ENCODE data around the gene NUP98.

NUP98 gene

GRCh38 chr11:3627291-3627690 is 170.1 kb downstream of the NUP98 start:
- ATAC-seq (ENCODE audit: insufficient read depth, low read depth) = no peak

GRCh38 chr11:3626250-3626960 is 170.9 kb downstream of the NUP98 start:
- no peaks in the 10 kb centered on the region for H4K20me1 ChIP-seq (ENCODE audit: insufficient read depth, low read length)

More at GRCh38 chr11:3627291-3627690, 170.1 kb downstream of the NUP98 start:
- no peaks in the 10 kb centered on the region for H3K9me3 ChIP-seq (ENCODE audit: insufficient read depth, low read length, severe bottlenecking)
- H4K20me1 ChIP-seq (ENCODE audit: insufficient read depth, low read length) = no peaks in the 10 kb centered on the region
- H3K9ac ChIP-seq (ENCODE audit: low read depth, low read length) = no peak overlapping the region
- H3K79me2 ChIP-seq (ENCODE audit: insufficient read depth, low read length) = no peaks in the 10 kb centered on the region
- no peak overlapping the region for H3K27ac ChIP-seq (ENCODE audit: low read length)
- H3K4me2 ChIP-seq (ENCODE audit: insufficient read depth, low read length) = no peak overlapping the region
- no peaks in the 10 kb centered on the region for H3K4me1 ChIP-seq (ENCODE audit: insufficient read depth, low read length)
- DNase-seq = no peak
- TF ChIP-seq EZH2 (IDR thresholded peaks at IDR 0.05; ENCODE audit: borderline replicate concordance, low read depth, low read length, severe bottlenecking) (no peak), CTCF (IDR thresholded peaks at IDR 0.05; ENCODE audit: borderline replicate concordance, extremely low read depth, low read length, poor library complexity, severe bottlenecking) (no peak)
- no peak overlapping the region for H2AFZ ChIP-seq (ENCODE audit: low read depth, low read length)
- no peak overlapping the region for H3K4me3 ChIP-seq (ENCODE audit: low read depth in 1 of 2, low read length in 2 of 2)
- no peaks in the 10 kb centered on the region for H3K36me3 ChIP-seq (ENCODE audit: insufficient read depth, low read length)
- H3K27me3 ChIP-seq (ENCODE audit: insufficient read depth, low read length, poor library complexity) = peaks cover 5% of the 10 kb centered on the region

More at GRCh38 chr11:3626250-3626960, 170.9 kb downstream of the NUP98 start:
- Histone ChIP-seq H3K79me2 (ENCODE audit: insufficient read depth, low read length) (no peaks in the 10 kb centered on the region), H3K4me3 (ENCODE audit: low read depth in 1 of 2, low read length in 2 of 2) (no peak overlapping the region), H3K9ac (ENCODE audit: low read depth, low read length) (no peak overlapping the region), H3K27me3 (ENCODE audit: insufficient read depth, low read length, poor library complexity) (peaks cover 5% of the 10 kb centered on the region), H2AFZ (ENCODE audit: low read depth, low read length) (no peak overlapping the region), H3K4me2 (ENCODE audit: insufficient read depth, low read length) (no peak overlapping the region), H3K4me1 (ENCODE audit: insufficient read depth, low read length) (no peaks in the 10 kb centered on the region), H3K36me3 (ENCODE audit: insufficient read depth, low read length) (no peaks in the 10 kb centered on the region), H3K9me3 (ENCODE audit: insufficient read depth, low read length, severe bottlenecking) (no peaks in the 10 kb centered on the region), H3K27ac (ENCODE audit: low read length) (no peak overlapping the region)
- DNase-seq (no peak), ATAC-seq (ENCODE audit: insufficient read depth, low read depth) (no peak)
- TF ChIP-seq CTCF (IDR thresholded peaks at IDR 0.05; ENCODE audit: borderline replicate concordance, extremely low read depth, low read length, poor library complexity, severe bottlenecking) (no peak), EZH2 (IDR thresholded peaks at IDR 0.05; ENCODE audit: borderline replicate concordance, low read depth, low read length, severe bottlenecking) (no peak)

Measured in DND-41 (cell line).